Pulmonary artery endothelial cell (primary cell): ENCODE measurements around the gene GCK. TPM values are rescaled to one million over a fixed set of nuclear protein-coding genes. Genes with fewer than 3 reads are reported as not detected.

Experiments used
- DNase-seq: peaks from one replicate; pipeline ENCODE4 v3.0.0-alpha.2; 2011; ENCODE audit warnings: low read depth, low spot score
- total RNA-seq: library from RNA; depleted of rRNA; stranded (reverse); fragments of >200 nt; gene quantifications from 2 replicates; pipeline ENCODE4 v1.2.3, GENCODE V29; 2014

The GCK gene
- total RNA-seq, 1 donor from 2014 or later = 0.26 TPM

DNA sequence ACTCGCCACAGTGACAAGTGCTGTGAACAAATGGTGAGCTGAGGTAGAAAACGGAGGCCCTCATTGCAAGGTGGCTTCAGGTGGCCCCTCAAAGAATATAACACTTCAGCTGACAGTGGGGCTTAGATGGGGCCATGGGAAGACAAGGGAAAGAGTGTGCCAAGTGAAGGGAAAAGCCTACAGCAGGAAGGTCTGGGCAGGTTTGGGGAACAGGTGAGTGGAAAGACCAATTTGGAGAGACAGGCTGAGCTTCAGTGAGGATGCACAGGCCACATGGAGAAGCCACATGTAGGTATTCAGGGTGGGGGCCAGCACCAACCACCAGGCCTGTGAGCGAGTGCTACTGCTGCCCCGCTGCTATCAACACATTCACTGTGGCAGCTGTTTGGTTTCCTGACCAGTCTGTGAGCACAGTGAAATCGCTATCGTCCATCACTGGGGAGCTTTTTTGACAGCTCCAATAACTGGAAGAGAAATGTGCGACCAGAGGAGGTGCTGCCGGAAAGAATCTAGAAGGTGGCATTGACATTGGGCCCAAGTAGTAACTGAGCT is 69.3 kb downstream of the GCK start:
- DNase-seq = no peak

DNA sequence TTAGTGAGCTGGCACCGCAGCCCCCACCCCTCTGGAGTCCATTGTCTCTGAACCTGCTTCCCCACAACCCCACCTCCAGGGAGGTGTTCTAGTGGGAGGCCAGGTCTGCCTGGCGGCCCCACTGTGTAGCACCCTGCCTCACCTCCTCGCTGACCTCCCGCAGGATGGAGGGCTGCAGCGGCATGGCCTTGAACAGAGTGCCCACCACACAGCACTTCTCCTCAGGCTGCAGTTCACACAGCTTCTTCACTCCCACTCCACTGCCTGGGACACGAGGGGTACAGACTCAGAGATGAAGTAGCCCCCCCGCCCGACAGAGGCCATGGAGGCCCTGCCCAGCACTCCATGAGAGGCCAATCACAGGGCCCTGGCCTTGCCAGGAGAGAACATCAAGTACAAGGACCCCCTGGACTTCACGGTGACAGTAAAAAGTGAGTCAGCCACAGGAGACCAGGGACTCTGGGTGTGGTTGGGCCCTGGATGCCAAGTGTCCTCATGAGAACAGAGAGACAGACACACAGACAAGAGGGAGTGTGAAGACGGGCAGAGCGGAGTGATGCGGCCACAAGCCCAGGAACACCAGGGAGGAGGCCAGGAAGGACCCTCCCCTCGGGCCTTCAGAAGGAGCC is 71.3 kb downstream of the GCK start:
- DNase-seq = no peak

DNA sequence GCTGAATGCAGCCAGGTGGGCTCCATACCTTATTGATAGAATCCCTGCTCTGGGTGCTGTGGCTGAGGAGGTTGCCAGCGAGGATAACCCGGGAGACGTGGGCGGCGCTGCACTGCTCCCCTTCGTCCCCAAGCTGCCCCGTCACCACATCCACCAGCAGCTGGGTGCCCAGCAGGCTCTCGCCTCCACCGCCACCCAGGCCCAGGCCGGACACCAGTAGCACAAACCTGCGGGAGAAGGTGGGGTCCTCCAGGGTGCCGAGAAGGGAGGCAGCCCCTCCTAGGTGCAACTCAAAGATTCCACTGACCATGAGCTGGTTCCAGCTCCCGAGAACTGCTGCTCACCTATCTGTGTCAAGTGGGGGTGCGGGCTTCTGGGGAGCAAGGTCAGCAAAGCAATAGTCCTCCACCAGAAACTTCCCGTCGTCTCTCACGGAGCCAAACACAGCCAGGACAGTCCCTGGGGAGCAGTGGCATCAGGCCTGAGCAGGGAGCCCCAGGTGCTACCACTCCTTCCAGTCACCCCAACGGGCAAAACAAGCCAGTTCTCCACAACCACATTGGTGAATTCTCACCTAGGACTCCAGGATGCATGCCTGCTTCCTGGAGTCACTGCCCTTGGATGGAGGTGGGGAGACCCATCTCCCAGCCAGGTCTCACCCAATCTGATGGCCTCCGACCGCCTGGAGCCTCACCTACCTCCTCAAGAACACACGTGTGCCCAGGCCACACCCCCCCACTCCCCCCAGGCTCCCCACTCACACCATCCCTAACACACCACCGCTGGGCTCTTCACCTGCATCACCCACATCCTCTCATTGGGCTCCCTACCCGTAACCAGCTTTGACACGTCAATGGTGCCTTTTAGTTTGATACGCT is 72.2 kb downstream of the GCK start:
- no peak for DNase-seq

DNA sequence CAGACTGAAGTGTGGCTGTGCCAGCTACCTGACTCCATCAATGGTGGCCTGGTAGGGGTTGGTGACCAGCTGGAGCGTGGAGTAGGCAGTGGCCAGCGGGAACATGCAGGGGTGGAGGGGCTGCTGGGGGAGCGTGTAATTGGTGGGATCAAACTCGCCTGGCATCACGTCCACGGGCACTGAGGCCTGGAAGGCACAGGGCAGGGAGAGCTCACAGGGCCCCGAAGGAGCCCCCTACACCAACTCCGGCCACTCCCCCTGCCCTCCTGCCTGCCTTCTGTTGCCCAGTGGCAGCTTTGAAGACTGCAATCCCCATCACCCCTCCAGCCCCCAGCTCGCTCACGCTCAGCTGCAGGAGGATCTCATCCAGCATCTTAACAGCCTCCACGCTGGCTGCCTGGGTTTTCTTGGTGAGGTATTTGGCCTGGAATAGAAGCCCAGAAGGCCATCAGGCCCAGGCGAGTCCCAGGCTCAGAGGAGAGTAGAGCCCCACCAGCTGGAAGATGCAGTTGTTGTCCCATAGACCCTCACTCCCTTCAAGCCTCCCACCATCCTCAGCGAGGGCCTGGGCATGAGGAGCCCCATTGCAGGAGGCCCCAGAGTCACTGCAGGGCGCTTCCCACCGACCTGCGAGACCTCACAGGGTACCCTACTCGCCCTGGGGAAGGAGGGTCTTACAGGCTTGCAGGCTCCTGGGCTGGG is 73.0 kb downstream of the GCK start:
- DNase-seq = no peak

DNA sequence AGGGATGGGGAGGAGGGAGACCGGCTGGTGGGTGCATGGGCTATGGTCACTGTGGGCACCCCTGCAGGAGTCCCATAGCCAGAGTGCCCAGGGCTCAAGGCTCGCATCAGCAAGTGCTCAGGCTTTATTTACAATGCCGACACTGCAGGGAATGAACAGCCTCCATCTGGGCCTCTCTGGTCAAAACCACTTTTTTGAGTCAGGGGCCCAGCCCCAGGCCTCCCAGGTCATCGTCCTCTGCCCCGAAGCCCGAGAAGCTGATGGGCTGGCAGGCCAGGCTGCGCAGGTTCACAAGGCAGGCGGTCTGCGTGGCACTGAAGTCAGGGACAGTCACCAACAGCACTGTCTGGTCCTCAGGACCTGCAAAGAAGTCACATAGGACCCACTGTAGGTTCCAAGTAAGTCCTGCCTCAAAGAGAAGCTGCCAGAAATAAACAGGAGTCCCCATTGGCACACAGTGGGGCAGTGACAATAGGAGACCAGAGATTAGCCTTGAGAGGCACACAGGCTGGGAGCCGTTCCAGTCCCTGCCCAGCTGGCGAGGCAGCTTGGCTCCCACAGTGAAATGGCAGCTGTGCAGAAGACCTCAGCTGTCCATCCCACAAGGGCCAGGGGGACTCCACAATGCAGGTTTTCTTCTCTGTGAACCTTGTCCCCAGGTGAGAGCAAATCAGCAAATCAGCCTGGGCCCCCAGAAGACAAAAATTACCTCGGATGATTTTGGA is 74.5 kb downstream of the GCK start:
- no peak for DNase-seq

DNA sequence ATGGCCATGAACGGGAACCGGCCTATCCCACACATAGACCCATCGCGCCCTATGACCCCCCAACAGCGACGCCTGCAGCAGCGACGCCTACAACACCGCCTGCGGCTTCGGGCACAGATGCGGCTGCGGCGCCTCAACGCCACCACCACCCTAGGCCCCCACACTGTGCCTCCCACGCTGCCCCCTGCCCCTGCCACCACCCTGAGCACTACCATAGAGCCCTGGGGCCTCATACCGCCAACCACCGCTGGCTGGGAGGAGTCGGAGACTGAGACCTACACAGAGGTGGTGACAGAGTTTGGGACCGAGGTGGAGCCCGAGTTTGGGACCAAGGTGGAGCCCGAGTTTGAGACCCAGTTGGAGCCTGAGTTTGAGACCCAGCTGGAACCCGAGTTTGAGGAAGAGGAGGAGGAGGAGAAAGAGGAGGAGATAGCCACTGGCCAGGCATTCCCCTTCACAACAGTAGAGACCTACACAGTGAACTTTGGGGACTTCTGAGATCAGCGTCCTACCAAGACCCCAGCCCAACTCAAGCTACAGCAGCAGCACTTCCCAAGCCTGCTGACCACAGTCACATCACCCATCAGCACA is 75.4 kb downstream of the GCK start:
- DNase-seq = no peak

DNA sequence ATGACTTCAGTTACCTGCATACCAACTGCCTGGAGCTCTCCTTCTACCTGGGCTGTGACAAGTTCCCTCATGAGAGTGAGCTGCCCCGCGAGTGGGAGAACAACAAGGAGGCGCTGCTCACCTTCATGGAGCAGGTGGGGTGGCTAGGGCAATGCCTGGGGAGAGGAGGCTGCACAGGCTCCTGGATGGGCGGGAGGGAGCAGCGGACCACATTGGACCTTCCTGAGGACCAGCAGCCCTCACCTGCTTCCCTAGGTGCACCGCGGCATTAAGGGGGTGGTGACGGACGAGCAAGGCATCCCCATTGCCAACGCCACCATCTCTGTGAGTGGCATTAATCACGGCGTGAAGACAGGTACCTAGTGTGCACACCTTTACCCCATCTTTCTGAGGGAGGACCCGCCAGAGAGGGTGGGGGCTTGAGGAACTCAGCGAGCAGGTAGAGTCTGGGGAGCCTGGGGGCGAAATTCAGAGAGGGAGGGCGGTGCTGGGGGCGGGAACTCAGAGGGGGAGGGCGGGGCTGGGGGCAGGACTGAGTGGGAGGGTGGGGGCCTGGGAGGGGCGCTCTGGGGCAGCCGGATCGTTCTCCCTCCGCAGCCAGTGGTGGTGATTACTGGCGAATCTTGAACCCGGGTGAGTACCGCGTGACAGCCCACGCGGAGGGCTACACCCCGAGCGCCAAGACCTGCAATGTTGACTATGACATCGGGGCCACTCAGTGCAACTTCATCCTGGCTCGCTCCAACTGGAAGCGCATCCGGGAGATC is 76.1 kb downstream of the GCK start:
- DNase-seq = no peak

DNA sequence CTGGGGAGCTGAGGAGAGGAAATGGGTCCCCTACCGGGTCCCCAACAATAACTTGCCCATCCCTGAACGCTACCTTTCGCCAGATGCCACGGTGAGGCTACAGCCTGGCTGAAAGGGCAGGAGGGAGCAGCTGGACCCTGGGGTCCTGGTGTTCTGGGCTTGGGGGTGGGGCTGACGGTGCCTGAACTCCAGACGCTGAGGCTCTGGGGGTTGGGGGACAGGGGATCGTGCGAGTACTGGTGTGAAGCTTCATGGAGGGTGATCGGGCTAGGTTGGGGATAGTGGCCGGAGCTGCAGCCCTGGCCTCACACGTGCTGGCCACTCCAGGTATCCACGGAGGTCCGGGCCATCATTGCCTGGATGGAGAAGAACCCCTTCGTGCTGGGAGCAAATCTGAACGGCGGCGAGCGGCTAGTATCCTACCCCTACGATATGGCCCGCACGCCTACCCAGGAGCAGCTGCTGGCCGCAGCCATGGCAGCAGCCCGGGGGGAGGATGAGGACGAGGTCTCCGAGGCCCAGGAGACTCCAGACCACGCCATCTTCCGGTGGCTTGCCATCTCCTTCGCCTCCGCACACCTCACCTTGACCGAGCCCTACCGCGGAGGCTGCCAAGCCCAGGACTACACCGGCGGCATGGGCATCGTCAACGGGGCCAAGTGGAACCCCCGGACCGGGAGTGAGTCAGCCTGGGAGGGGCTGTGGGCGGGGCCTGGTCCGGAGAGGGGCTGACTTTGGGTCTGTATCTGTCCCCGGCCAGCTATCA is 76.8 kb downstream of the GCK start:
- no peak for DNase-seq

DNA sequence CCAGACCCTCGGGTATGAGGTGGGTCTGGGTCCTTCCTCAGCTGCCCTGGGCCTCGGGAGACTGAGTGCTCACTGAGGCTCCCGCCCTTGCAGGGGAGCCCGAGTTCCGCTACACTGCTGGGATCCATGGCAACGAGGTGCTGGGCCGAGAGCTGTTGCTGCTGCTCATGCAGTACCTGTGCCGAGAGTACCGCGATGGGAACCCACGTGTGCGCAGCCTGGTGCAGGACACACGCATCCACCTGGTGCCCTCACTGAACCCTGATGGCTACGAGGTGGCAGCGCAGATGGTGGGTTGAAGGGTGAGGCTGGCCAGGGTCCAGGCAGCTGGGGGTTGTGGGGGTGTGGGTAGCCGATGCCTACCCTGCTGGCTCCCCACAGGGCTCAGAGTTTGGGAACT is 77.5 kb downstream of the GCK start:
- no peak for DNase-seq

DNA sequence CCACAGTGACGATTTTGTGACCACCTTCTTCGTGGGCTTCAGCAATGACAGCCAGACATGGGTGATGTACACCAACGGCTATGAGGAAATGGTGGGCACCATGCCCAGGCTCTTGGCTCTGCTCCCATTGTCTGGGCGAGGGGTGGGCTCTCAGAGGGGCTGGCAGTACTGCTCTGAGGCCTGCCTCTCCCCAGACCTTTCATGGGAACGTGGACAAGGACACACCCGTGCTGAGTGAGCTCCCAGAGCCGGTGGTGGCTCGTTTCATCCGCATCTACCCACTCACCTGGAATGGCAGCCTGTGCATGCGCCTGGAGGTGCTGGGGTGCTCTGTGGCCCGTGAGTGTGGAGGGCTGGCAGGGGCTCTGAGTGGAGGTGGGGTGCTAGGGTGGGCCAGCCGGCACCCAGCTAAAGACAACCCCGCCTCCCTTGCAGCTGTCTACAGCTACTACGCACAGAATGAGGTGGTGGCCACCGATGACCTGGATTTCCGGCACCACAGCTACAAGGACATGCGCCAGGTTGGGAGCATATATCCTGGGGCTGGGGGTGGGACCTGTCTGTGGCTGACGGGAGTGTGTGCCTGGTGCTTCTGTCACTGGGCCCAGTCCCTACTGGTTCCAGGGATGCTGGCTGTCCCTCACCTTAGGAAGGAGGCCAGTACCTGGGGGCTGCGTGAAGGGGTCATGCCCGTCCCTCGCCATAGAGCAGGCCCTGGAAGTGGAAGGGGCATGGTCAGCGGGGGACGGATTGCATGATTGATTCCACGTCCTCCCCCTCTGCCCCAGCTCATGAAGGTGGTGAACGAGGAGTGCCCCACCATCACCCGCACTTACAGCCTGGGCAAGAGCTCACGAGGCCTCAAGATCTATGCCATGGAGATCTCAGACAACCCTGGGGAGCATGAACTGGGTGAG is 78.3 kb downstream of the GCK start:
- no peak for DNase-seq

DNA sequence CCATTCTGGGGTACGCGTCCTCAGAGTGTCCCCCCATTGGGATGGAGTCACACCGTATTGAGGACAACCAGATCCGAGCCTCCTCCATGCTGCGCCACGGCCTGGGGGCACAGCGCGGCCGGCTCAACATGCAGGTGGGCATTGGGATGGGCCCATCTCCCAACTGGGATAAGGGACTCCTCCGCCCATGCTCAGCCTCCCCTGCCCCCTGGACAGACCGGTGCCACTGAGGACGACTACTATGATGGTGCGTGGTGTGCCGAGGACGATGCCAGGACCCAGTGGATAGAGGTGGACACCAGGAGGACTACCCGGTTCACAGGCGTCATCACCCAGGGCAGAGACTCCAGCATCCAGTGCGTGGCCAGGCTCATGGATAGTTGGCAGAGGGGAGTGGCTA is 79.2 kb downstream of the GCK start:
- no peak for DNase-seq

DNA sequence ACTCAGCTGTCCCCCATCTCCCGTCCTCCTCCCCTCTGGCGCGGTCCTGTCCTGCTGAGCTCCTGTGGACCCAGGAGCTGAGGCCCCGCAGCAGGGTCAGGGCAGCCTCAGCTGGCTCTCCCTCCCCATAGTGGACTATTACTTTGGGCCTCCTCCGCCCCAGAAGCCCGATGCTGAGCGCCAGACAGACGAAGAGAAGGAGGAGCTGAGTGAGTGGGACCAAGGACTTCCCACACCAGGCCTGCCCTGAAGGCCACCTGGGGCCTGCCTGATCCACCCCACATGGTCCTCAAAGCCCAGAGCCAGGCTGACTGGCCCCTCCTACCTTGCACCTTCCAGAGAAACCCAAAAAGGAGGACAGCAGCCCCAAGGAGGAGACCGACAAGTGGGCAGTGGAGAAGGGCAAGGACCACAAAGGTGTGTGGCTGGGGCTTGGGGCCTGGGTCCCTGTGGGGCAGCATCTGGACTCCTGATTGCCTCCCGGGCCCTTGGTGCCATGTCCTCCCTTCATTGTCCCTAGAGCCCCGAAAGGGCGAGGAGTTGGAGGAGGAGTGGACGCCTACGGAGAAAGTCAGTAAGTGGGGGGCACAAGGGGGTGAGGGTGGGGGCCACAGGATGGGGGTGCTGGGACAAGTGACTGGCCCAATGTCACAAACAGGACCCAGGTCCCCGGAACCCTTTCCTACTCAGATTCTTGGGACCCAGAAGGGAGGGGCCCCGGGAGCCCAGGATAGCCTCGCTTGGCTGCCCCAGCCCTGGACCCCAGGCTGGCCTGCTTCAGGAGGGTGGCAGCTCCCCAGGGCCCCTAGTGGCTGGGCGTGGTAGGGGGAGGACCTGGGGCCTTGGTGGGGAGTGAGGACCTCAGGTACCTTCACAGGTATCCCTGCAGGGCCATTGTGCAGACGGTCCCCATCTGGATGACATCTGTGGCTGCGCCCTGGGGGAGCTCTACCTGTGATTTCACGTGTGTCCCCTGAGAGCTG is 80.2 kb downstream of the GCK start:
- DNase-seq = no peak

DNA sequence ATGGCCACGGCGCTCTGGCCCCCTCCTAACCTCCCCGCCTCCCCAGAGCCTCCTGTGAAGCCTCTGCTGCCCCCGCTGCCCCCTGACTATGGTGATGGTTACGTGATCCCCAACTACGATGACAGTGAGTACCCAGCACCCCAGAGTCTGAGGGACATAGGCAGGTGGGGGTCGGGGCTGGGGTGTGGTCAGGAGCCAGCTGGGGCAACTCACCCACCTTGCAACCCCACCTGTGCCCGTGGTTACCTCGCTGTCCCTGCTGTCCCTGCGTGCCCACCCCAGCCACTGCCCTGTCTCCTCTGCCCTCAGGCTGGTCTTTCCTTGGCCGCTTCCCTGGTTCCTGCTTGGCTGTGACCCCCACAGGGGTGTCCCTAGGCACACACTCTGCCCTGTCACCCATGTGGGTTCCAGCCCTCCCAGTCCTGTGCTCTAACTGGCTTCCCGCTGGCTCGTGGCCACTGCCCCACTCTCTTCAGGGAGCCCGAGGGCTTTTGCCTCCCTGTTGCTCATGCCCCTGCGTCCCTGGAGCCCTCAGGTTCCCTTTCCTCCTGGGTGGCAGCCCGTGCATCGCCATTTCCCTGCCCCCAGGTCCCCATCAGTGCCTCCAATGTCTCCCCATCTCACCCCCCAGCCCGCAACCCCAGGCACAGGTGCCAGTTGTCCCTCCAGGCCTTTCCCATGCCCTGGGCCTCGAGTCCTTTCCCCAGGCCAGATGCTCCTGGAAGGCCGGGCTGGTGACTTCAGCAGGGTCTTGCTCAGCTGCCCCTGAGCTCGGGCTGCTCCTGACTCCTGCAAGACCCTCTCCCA is 81.1 kb downstream of the GCK start:
- DNase-seq = no peak

DNA sequence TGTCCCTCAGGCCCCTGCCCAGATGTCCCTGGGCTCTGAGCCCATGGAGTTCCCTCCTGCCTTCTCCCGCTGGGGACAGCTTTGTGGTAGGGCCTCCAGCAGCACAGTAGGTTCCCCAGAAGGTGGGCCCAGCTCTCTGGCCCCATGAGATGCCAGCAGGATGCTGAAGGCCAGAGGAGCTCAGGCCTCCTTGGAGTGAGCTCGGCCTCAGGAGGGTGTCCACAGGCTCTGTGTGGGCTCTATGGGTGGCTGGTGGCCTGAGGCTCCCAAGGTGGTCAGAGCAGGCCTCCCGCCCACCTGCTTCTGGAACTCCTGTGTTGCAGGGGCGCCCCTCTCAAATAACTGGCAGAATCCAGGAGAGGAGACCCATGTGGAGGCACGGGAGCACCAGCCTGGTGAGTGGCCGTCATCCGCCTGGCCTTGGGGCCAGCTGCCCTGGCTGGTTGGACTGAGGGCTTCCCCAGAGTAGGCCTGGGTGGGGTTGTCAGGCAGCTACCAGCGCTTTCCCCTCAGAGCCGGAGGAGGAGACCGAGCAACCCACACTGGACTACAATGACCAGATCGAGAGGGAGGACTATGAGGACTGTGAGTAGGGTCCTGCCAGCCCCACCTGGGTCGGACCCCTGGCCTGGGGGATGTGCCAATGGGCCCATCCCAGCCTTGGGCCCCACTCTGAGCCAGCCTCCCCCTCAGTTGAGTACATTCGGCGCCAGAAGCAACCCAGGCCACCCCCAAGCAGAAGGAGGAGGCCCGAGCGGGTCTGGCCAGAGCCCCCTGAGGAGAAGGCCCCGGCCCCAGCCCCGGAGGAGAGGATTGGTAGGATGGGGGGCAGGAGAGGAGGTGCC is 81.9 kb downstream of the GCK start:
- no peak for DNase-seq

DNA sequence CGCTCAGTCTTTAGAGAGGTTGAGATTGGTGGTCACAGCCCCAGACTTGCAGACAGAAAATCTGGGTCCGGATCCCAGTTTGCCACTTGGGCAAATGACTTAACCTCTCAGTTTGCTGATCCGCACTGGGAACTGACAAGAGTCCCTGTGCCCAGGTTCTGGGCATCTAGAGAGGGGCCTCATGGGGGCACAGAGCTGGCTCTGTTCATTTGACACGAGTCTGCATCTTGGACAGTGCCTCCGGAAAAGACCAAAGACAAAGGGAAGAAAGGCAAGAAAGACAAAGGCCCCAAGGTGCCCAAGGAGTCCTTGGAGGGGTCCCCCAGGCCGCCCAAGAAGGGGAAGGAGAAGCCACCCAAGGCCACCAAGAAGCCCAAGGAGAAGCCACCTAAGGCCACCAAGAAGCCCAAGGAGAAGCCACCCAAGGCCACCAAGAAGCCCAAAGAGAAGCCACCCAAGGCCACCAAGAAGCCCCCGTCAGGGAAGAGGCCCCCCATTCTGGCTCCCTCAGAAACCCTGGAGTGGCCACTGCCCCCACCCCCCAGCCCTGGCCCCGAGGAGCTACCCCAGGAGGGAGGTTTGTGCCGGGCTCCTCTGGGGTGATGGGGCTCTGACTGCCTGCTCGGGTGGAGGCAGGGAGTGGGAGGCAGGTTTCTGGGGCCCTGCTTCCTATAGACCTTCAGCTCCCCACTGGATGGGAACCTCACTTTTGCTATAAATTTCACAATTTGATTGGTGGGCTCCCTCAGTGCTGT is 82.8 kb downstream of the GCK start:
- DNase-seq = no peak
